K562 (cell line): ENCODE results near the gene FPR1. TPM values are rescaled to one million over a fixed set of nuclear protein-coding genes. Genes with fewer than 3 reads are reported as not detected.

Source experiments
- EP400 ChIP-seq: fragments of 450-650 bp; IDR thresholded peaks from 2 replicates; pipeline ENCODE4 v1.6.1; 2017; ENCODE audit warnings: antibody characterized with exemption, mild to moderate bottlenecking, moderate library complexity
- GABPB1 ChIP-seq: sonication (generic); formaldehyde crosslinking; IDR thresholded peaks from 2 replicates; pipeline ENCODE4 v1.8.0; 2022; ENCODE audit warnings: mild to moderate bottlenecking, missing genetic modification reagents
- HDAC1 ChIP-seq, 2 experiments: fragments of 450-650 bp; IDR thresholded peaks; 2 replicates each; pipeline ENCODE4 v1.6.1; 2016 to 2017; ENCODE audit warnings: inconsistent platforms in 1 of 2, mild to moderate bottlenecking in 1 of 2, moderate library complexity in 1 of 2
- MEF2A ChIP-seq: IDR thresholded peaks from 2 replicates; pipeline ENCODE4 v1.6.1; 2011; ENCODE audit warnings: low read depth, mild to moderate bottlenecking, low read length, moderate library complexity; ENCODE audit not compliant: control insufficient read depth
- SLC30A9 ChIP-seq: fragments of 250-450 bp; sonication (Bioruptor Pico); IDR thresholded peaks from 2 replicates; pipeline ENCODE4 v1.8.0; 2022; ENCODE audit warnings: mild to moderate bottlenecking, moderate library complexity
- SRF ChIP-seq, 2 experiments: fragments of 250-450, 450-650 bp in 1 of 2; sonication (Bioruptor Pico) in 1 of 2; sonication (generic) in 1 of 2; formaldehyde crosslinking; IDR thresholded peaks; 2 replicates each; pipeline versions ENCODE4 v1.5.0 to v1.5.1; 2020 to 2022; ENCODE audit warnings: mild to moderate bottlenecking in 1 of 2, missing genetic modification reagents in 1 of 2
- STAT5B ChIP-seq: fragments of 250-450 bp; sonication (Bioruptor Pico); IDR thresholded peaks from 2 replicates; pipeline ENCODE4 v1.8.0; 2021; ENCODE audit warnings: mild to moderate bottlenecking, inconsistent platforms
- TAF1 ChIP-seq: IDR thresholded peaks from 2 replicates; pipeline ENCODE4 v1.6.1; 2011; ENCODE audit warnings: mild to moderate bottlenecking, low read length, moderate library complexity; ENCODE audit not compliant: insufficient read depth, control insufficient read depth, severe bottlenecking; ENCODE audit errors: extremely low read depth
- TSC22D4 ChIP-seq: fragments of 450-650 bp; IDR thresholded peaks from 2 replicates; pipeline ENCODE4 v1.6.1; 2016; ENCODE audit warnings: missing genetic modification characterization, missing biosample characterization, control low read depth
- ZNF668 ChIP-seq: fragments of 250-450 bp; sonication (Bioruptor Pico); IDR thresholded peaks from 2 replicates; pipeline ENCODE4 v1.8.0; 2022; ENCODE audit warnings: mild to moderate bottlenecking, inconsistent platforms
- ZSCAN29 ChIP-seq: fragments of 450-650 bp; IDR thresholded peaks from 2 replicates; pipeline ENCODE4 v1.6.1; 2017
- polyA plus RNA-seq, 8 experiments: library from polyadenylated mRNA; depleted of rRNA in 4 of 8; stranded (reverse) in 5 of 8; unstranded in 3 of 8; fragments of >200 nt; fragmentation: Nextera tagmentation in 2 of 8; fragmentation: Illumina TruSeq in 1 of 8; extraction: Ambion mirVana in 2 of 8; extraction: Trizol in 1 of 8; gene quantifications; 2 replicates each; pipeline versions ENCODE4 v1.2.1 to v1.2.3, GENCODE V29; 2011 to 2014; ENCODE audit warnings: inconsistent platforms in 1 of 8, missing spikeins in 1 of 8
- total RNA-seq, 7 experiments: library from RNA; depleted of rRNA in 6 of 7; stranded (reverse); fragments of >200 nt in 6 of 7; fragmentation: Illumina TruSeq in 2 of 7; extraction: Trizol in 2 of 7; gene quantifications; 2 replicates each; pipeline versions ENCODE4 v1.2.1 to v1.2.3, GENCODE V29; 2011 to 2021; ENCODE audit warnings: low replicate concordance in 1 of 7
- TF ChIP-seq, protein P1 (sequence below), 2 experiments: fragments of 450-650 bp; IDR thresholded peaks; 2 replicates each; pipeline ENCODE4 v1.6.1; 2016
- TF ChIP-seq, protein P2 (sequence below): fragments of 450-650 bp; IDR thresholded peaks from 2 replicates; pipeline ENCODE4 v1.6.1; 2016; ENCODE audit warnings: mild to moderate bottlenecking
- TF ChIP-seq, protein P3 (sequence below): fragments of 450-650 bp; IDR thresholded peaks from 2 replicates; pipeline ENCODE4 v1.6.1; 2018; ENCODE audit not compliant: partially characterized antibody
- TF ChIP-seq, protein P4 (sequence below): fragments of 450-650 bp; IDR thresholded peaks from 2 replicates; pipeline ENCODE4 v1.6.1; 2017; ENCODE audit warnings: antibody characterized with exemption

Gene FPR1
- total and polyA plus RNA-seq, 9 of the 15 experiments (the other 6 are each of a cell fraction or from before 2014, with no cell fraction given): 0.06 to 0.25 (median 0.14) TPM; not detected in 4

DNA sequence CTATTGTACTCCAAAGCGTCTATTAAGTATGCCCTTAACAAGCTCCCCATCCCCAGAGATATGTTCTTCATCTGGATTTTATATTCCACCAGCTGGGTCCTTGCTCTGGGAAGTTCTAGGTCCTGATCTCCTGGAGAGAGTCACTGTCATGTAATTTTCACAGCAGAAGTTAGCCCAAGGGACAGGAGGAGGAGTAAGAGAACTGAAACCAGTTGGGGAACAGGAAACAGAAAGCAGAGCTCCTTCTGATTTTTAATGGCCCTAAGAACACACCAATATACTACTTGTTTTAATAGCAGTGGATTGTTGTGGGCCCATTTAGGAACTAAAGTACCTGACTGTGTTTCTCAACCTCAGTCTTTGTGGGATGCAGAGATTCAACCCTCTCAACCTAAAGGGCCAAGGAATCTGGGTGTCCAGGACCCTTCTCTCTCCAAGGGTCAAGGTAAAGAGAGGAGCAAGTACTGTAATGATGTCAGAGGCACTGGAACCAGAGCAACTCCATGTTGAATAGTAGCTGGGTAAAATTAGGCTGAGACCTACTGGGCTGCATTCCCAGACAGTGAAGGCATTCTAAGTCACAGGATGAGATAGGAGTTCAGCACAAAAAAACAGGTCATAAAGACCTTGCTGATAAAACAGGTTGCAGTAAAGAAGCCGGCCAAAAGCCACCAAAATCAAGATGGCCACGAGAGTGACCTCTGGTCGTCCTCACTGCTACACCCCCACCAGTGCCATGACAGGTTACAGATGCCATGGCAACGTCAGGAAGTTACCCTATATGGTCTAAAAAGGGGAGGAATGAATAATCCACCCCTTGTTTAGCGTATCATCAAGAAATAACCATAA, 35.2 kb upstream of the FPR1 start (continued):
- TF ChIP-seq ZSCAN29: no peak
- TF ChIP-seq, protein P1, sequence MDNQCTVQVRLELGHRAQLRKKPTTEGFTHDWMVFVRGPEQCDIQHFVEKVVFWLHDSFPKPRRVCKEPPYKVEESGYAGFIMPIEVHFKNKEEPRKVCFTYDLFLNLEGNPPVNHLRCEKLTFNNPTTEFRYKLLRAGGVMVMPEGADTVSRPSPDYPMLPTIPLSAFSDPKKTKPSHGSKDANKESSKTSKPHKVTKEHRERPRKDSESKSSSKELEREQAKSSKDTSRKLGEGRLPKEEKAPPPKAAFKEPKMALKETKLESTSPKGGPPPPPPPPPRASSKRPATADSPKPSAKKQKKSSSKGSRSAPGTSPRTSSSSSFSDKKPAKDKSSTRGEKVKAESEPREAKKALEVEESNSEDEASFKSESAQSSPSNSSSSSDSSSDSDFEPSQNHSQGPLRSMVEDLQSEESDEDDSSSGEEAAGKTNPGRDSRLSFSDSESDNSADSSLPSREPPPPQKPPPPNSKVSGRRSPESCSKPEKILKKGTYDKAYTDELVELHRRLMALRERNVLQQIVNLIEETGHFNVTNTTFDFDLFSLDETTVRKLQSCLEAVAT (IDR thresholded peaks at IDR 0.05): no peak
- no peak for TF ChIP-seq MEF2A
- no peak for TF ChIP-seq EP400
- TF ChIP-seq SLC30A9 (CRISPR knock-in tag): no peak
- TF ChIP-seq SRF (CRISPR knock-in tag; IDR thresholded peaks at IDR 0.05): peak in 1 of 2 experiments; percentile 93; a peak in 3 of 4 replicates
- no peak for TF ChIP-seq GABPB1
- no peak for TF ChIP-seq TSC22D4 (tag)
- 0 out of 2 replicates have a peak, but pooled peaks have one; percentile 51 for TF ChIP-seq STAT5B (CRISPR knock-in tag)
- TF ChIP-seq, protein P2, sequence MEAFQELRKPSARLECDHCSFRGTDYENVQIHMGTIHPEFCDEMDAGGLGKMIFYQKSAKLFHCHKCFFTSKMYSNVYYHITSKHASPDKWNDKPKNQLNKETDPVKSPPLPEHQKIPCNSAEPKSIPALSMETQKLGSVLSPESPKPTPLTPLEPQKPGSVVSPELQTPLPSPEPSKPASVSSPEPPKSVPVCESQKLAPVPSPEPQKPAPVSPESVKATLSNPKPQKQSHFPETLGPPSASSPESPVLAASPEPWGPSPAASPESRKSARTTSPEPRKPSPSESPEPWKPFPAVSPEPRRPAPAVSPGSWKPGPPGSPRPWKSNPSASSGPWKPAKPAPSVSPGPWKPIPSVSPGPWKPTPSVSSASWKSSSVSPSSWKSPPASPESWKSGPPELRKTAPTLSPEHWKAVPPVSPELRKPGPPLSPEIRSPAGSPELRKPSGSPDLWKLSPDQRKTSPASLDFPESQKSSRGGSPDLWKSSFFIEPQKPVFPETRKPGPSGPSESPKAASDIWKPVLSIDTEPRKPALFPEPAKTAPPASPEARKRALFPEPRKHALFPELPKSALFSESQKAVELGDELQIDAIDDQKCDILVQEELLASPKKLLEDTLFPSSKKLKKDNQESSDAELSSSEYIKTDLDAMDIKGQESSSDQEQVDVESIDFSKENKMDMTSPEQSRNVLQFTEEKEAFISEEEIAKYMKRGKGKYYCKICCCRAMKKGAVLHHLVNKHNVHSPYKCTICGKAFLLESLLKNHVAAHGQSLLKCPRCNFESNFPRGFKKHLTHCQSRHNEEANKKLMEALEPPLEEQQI: no peak
- TF ChIP-seq, protein P3, sequence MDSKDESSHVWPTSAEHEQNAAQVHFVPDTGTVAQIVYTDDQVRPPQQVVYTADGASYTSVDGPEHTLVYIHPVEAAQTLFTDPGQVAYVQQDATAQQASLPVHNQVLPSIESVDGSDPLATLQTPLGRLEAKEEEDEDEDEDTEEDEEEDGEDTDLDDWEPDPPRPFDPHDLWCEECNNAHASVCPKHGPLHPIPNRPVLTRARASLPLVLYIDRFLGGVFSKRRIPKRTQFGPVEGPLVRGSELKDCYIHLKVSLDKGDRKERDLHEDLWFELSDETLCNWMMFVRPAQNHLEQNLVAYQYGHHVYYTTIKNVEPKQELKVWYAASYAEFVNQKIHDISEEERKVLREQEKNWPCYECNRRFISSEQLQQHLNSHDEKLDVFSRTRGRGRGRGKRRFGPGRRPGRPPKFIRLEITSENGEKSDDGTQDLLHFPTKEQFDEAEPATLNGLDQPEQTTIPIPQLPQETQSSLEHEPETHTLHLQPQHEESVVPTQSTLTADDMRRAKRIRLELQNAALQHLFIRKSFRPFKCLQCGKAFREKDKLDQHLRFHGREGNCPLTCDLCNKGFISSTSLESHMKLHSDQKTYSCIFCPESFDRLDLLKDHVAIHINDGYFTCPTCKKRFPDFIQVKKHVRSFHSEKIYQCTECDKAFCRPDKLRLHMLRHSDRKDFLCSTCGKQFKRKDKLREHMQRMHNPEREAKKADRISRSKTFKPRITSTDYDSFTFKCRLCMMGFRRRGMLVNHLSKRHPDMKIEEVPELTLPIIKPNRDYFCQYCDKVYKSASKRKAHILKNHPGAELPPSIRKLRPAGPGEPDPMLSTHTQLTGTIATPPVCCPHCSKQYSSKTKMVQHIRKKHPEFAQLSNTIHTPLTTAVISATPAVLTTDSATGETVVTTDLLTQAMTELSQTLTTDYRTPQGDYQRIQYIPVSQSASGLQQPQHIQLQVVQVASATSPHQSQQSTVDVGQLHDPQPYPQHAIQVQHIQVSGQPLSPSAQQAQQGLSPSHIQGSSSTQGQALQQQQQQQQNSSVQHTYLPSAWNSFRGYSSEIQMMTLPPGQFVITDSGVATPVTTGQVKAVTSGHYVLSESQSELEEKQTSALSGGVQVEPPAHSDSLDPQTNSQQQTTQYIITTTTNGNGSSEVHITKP: no peak
- no peak for TF ChIP-seq TAF1
- peak; percentile 94 for TF ChIP-seq ZNF668
- TF ChIP-seq, protein P4, sequence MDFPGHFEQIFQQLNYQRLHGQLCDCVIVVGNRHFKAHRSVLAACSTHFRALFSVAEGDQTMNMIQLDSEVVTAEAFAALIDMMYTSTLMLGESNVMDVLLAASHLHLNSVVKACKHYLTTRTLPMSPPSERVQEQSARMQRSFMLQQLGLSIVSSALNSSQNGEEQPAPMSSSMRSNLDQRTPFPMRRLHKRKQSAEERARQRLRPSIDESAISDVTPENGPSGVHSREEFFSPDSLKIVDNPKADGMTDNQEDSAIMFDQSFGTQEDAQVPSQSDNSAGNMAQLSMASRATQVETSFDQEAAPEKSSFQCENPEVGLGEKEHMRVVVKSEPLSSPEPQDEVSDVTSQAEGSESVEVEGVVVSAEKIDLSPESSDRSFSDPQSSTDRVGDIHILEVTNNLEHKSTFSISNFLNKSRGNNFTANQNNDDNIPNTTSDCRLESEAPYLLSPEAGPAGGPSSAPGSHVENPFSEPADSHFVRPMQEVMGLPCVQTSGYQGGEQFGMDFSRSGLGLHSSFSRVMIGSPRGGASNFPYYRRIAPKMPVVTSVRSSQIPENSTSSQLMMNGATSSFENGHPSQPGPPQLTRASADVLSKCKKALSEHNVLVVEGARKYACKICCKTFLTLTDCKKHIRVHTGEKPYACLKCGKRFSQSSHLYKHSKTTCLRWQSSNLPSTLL: no peak
- no peak for TF ChIP-seq HDAC1 (IDR thresholded peaks at IDR 0.05)
